ENCODE measurements around the gene MACROD1. TPM values are rescaled to one million over a fixed set of nuclear protein-coding genes. Genes with fewer than 3 reads are reported as not detected.

MACROD1 gene
- total and polyA plus RNA-seq, 7 donors = 147 to 281 (median 180) TPM

GRCh38 chr11:64053699-64054098, 112.2 kb downstream of the MACROD1 start:
- Histone ChIP-seq H3K27ac (no peak overlapping the region), H3K36me3 (ENCODE audit: insufficient read depth in 1 of 2, low read depth in 1 of 2) (no peaks in the 10 kb centered on the region), H3K4me3 (no peak overlapping the region), H3K4me1 (peaks cover 16% of the 10 kb centered on the region), H3K9me3 (no peaks in the 10 kb centered on the region), H3K27me3 (ENCODE audit: insufficient read depth in 3 of 3, low read length in 2 of 3) (no peaks in the 10 kb centered on the region)
- WGBS, 3 donors = 78 to 84% (median 81%) methylated on average over 15 of the region's 15 CpGs
- DNase-seq = no peak
- intact Hi-C loops (cut with DNase I) = no loop called here
- no peak for ATAC-seq
- TF ChIP-seq CTCF (IDR thresholded peaks at IDR 0.05) = no peak

- Histone ChIP-seq H3K36me3 (ENCODE audit: insufficient read depth in 1 of 2, low read depth in 1 of 2) (no peaks in the 10 kb centered on the region), H3K27ac (no peak overlapping the region), H3K9me3 (no peaks in the 10 kb centered on the region), H3K4me1 (peaks cover 19% of the 10 kb centered on the region), H3K4me3 (no peak overlapping the region), H3K27me3 (ENCODE audit: insufficient read depth in 3 of 3, low read length in 2 of 3) (no peaks in the 10 kb centered on the region)
- intact Hi-C loops (cut with DNase I) = no loop called here
- TF ChIP-seq CTCF (IDR thresholded peaks at IDR 0.05) = no peak
- 85 to 92% (median 91%) methylated on average over 11 of the region's 11 CpGs for WGBS, 3 donors
- DNase-seq (no peak), ATAC-seq (no peak)
Measured at GRCh38 chr11:64052938-64053622, 112.8 kb downstream of the MACROD1 start.

- H3K4me1 ChIP-seq = peaks cover 13% of the 10 kb centered on the region
- ATAC-seq (no peak), DNase-seq (no peak)
- no peak for TF ChIP-seq CTCF (IDR thresholded peaks at IDR 0.05)
- H3K9me3 ChIP-seq = no peaks in the 10 kb centered on the region
- 95 to 97% (median 96%) methylated on average over 2 of the region's 2 CpGs for WGBS, 3 donors
- intact Hi-C loops (cut with DNase I) = no loop called here
- H3K36me3 ChIP-seq (ENCODE audit: insufficient read depth in 1 of 2, low read depth in 1 of 2) = no peaks in the 10 kb centered on the region
- no peak overlapping the region for H3K27ac ChIP-seq
- no peak overlapping the region for H3K4me3 ChIP-seq
- no peaks in the 10 kb centered on the region for H3K27me3 ChIP-seq (ENCODE audit: insufficient read depth in 3 of 3, low read length in 2 of 3)
Measured at GRCh38 chr11:64052436-64052835, 113.5 kb downstream of the MACROD1 start.

- no peaks in the 10 kb centered on the region for H3K9me3 ChIP-seq
- no peaks in the 10 kb centered on the region for H3K27me3 ChIP-seq (ENCODE audit: insufficient read depth in 3 of 3, low read length in 2 of 3)
- 85 to 95% (median 88%) methylated on average over 16 to 19 of the region's 19 CpGs for WGBS, 3 donors
- no peak overlapping the region for H3K27ac ChIP-seq
- peaks cover 7% of the 10 kb centered on the region for H3K4me1 ChIP-seq
- H3K36me3 ChIP-seq (ENCODE audit: insufficient read depth in 1 of 2, low read depth in 1 of 2) = no peaks in the 10 kb centered on the region
- ATAC-seq (no peak), DNase-seq (no peak)
- TF ChIP-seq CTCF (IDR thresholded peaks at IDR 0.05) = no peak
- intact Hi-C loops (cut with DNase I) = no loop called here
- H3K4me3 ChIP-seq = no peak overlapping the region
Measured at GRCh38 chr11:64051297-64051696, 114.6 kb downstream of the MACROD1 start.

- no peaks in the 10 kb centered on the region for H3K27me3 ChIP-seq (ENCODE audit: insufficient read depth in 3 of 3, low read length in 2 of 3)
- no peaks in the 10 kb centered on the region for H3K9me3 ChIP-seq
- no peak overlapping the region for H3K27ac ChIP-seq
- DNase-seq (no peak), ATAC-seq (no peak)
- H3K4me3 ChIP-seq = no peak overlapping the region
- no peaks in the 10 kb centered on the region for H3K36me3 ChIP-seq (ENCODE audit: insufficient read depth in 1 of 2, low read depth in 1 of 2)
- intact Hi-C loops (cut with DNase I) = no loop called here
- 93 to 97% (median 93%) methylated on average over 8 of the region's 8 CpGs for WGBS, 3 donors
- H3K4me1 ChIP-seq = peaks cover 7% of the 10 kb centered on the region
- no peak for TF ChIP-seq CTCF (IDR thresholded peaks at IDR 0.05)
Measured at GRCh38 chr11:64049509-64049908, 116.4 kb downstream of the MACROD1 start.

All from psoas muscle (tissue), 8 donors.